GM19468 (cell line): Measurements from ENCODE around the gene FBXO5.

ENCODE experiments used
- ATAC-seq: cut with Tn5 transposase; IDR thresholded peaks from one replicate; pipeline ENCODE4 v1.9.1; 2021; ENCODE audit warnings: mild to moderate bottlenecking, moderate library complexity, moderate number of reproducible peaks; ENCODE audit not compliant: unreplicated experiment; ENCODE audit errors: extremely low read depth

FBXO5 gene

DNA sequence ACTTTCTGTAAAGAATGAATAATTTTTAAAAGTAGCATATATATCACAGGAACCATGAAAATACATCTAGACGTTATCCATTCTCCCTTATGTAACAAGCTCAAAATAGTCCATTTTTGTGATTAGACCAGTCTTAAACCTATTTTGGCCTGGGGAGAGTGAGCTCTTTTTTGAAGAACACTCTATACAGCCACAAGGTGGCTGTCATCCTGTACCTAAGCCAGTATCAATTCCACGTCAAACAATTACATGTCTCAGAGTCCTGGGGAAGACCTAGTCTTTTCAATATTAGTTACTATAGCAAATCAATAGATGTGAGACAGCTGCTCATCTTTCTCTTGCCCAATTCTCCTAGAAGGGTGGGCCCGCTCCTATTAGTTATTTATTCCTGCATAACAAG, 28.4 kb downstream of the FBXO5 start:
- no peak for ATAC-seq

DNA sequence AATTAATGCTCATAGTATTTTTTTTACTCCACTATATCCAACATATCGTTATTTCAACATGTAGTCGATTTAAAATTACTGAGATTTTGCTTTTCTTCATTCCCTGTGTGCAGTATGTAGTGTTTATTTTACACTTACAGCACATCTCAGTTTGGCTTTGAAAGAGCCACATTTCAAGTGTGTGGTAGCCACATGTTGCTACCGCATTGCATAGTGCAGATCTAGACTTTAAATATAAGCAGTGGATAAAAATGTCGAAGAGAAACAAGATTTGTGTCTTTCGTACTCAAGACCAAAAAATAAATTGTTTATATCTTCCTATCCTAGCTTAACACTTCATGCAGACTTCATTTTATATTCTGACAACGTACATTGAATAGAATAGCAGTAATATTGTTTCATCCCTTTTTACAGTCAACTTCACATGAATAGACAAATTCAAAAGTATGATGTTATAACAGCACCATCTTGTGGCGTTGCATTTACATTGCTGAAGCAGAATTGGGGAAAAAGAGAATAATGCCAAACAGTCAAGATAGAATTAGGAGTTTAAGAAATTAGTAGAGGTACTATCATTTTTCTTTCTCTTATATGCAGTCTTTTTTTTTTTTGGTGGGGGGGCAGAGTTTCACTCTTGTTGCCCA, 29.9 kb downstream of the FBXO5 start:
- ATAC-seq: no peak

DNA sequence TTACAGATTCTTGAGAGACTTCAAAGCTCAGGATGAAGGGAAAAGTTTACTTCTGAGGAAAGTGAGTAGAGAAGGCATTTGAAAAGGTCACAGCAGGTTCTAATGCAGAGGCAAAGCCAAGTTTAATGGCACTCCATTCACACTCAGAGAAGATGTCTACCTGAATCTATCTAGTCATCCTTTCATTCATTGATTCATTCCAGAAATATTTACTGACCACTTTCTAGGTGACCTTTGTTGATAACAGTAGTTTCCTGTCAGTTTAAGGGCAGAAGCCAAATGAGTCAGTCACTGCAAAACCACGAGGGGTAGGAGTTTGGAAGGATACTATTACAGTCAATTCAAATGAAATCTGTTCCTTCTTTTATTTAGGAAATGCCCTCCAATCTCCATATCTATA, 30.8 kb downstream of the FBXO5 start:
- no peak for ATAC-seq

DNA sequence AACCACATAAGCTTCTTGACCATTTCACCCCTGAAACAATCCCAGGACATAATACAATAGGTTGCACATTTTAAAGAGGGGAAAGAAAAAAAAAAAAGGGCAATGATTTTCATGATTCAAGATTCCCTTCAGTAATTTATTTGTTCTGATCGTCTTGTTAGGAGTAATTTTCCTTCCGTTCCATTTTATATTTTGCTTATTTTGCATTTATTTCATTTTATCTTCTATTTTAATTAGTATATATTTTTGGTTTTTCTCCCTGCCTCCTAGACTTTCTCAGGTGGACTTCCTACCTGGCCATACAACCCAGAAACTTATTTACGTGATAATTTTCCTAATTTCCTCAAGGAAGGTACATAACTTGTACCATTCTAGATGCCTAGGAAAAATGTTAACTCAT, 32.6 kb downstream of the FBXO5 start:
- ATAC-seq: no peak

DNA sequence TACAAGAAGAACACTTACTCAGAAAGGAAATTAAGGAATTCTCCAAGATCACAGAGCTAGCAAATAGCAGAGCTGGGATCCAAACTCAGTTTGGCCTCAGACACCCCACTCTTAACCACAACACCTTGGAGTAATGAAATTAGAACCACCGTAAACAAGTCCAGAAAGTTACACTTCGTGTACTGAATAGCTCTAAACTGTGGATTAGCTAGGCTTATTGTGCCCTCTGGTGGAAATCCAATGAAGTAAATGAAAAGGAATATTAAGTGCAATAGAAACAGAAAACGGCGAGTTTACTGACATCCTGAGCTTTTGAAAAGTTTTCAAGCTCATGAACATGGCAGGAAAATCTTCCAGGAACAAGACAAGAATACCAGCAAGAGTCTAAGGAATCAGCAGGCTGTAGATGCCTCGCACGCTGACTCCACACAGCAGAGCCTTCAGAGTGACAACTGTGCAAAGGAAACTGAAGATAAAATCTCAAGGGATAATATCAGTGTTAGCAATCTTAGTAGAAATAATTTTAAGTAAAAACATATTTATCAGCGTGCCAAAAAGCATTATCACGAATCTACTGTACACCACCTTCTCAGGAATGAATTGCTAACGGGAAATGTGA, 34.6 kb downstream of the FBXO5 start:
- ATAC-seq: no peak

DNA sequence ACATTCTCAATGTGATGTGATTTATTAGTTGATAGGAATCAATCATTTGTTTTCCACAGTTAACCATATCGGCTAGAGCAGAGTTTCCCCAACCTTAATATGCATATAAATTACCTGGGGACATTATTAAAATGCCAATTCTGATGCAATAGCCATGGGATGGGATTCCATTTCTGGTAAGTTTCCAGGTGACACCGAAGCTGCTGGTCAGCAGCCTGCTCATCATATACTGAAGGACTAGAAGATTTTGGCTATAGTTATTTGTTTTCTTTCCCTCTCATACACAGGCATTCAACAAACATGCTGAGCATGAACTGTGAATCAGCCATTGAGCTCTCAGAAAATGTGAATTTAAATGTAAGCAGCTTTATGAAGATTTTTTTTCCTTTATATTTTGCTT, 35.8 kb downstream of the FBXO5 start:
- ATAC-seq: no peak

DNA sequence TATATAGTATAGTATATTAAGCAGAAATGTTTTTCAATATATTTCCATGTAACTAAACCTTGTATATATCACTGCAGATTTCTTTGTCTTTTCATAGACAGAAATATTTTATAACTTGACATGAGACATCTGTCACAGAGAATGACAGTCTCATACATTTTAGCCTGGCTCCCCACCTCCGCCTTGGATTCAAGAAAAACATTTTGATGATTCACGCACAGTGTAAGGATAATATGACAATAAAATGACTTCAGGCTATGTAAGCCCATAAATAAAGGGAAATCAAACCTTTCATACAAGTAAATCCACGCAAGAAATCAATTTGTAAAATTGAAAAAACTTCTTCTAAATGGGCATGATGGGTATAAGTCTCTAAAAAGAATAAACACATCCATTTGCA, 36.4 kb downstream of the FBXO5 start:
- ATAC-seq: no peak

DNA sequence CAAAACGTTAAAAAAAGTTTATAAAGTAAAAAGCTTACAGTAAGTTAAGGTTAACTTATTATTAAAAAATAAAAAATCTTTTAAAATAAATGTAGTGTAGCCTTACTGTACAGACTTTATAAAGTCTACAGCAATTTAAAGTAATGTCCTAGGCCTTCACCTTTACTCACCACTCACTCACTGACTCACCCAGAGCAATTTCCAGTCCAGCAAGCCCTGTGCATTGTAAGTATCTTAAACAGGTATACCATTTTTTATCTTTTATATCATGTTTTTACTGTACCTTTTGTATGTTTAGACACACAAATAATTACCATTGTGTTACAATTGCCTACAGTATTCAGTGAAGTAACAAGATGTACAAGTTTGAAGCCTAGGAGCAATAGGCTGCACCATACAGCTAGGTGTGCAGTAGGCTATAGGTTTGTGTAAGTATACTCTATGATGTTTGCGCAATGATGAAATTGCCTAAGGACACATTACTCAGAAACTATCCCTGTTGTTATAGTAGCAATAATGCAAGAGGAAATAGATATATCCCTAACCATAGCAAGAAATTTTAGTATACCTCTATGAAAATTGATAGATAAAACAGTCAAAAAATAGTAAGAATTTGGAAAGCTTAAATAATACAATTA, 39.5 kb downstream of the FBXO5 start:
- ATAC-seq: no peak

DNA sequence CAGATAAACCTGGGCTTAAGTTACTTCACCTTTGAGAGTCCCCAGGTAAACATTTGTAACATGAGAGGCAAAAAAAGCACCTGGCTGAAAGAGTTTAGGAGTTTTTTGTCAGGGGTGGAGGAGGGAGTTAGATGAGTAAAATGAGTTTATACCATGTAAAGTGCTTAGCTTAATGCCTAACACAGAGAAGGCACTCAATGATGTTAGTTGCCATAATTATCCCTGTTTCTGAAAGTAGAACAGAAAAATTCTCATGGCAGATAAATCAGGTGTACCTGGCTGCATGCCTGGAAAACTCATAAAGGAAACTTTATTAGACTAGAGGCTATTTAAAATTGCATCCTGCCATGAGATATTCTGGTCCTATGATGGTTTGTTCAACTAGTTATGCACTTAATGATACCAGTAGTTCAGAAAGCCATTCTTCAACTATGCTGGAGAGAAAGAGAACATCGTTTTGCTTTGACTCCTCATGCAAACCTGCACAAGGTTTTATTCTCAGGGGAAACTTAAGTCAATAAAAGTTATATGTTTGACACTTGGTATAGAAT, 40.4 kb downstream of the FBXO5 start:
- no peak for ATAC-seq

DNA sequence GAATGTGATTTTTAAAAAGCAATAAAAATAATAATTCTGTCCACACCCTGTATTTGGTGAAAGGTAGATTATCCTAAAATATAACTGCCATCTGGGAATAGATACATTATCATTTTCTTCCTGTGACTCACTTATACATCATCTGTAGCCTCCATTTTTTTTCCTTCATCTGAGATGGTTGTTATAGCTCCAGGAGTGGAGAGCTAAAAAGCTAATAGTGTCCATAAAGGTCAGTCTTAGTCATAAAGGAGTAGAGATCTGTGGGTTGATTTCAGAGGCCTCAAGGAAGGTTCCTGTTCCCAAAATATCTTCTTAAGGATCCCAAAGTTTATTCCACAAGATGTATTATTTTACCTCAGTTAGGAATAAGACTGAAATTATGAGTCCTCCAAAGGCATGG, 41.1 kb downstream of the FBXO5 start:
- ATAC-seq: no peak

DNA sequence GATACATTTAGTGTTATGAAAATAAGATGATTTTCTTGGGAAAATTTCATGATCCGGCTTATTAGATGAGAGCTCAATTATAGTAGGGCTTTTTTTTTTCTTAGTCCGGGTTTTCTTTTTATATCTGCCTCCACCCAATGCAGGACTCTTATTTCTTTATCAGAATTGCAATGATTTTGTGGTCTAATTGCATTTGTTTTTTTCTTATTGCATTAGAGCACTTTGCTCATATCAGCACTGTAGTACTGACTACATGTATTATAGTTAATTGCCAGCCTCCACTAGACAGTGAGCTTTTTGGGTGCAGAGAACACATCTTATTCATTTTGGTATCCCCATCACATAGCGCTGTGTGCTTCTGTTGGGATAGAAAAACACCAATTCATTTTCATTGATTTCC, 50.0 kb downstream of the FBXO5 start:
- ATAC-seq: no peak

DNA sequence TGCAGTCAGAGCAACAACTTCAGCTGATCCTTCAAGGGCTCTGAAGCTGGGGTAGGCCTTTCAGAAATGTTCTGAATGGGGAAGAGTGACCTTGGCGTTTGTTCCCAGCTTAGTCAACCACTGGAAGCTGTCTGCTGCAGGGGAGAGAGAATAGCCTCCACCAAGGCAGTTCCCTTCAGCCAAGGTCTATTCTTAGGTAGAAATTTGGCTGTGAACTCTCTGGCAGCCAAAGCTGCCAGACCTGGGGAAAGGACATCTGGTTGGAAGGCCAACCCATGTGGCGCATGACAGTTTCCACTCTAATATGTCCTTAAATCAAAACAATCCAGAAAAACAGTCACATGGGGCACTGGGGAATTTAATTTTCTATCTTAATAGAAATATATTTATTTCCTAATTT, 60.1 kb downstream of the FBXO5 start:
- no peak for ATAC-seq
